ENCODE data around the gene SYNRG. TPM values are rescaled to one million over a fixed set of nuclear protein-coding genes. Genes with fewer than 3 reads are reported as not detected.

Gene SYNRG
- total and polyA plus RNA-seq, 2 of the 13 experiments (the other 11 are each of a cell fraction or from before 2014, with no cell fraction given), result 7.3 to 8.7 TPM

DNA sequence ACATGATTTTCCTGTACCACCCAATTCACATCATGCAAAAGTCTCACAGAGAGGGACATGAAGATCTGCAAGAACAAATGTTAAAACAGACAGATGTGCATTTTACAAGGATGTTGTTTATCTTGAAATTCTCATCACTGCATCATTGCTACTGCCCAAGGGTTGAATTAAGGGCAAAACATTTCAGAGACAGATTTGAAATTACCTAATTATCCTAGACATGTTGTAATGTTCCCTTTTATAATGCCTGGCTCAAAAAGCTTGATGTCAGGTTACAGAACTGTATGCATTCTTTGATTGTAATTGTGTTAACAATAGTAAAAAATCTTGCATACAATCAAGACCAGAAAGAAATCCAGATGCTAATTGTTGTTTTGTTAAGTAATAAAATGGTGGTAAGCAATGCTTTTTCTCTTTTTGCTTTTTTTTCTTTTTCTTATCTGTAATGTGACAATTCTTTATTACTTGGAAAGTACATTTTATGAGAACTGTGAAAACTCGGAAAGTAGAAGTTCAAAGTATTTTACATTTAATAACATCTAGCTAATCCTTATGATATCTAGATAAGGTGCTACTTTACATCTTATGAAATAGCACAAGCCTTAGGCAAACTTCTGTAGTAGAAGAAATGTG is 123.2 kb downstream of the SYNRG start:
- ATAC-seq (no peak), FAIRE-seq (no peak), DNase-seq (ENCODE audit: low spot score) (no peak)
- Histone ChIP-seq H3K9ac (ENCODE audit: insufficient read depth, low read depth, low read length) (no peak overlapping the region), H3K4me3 (replicated peaks in 1 of 3; ENCODE audit: insufficient read depth in 1 of 3, low read depth in 2 of 3, low read length in 3 of 3) (no peak overlapping the region), H3K9me3 (ENCODE audit: low read length) (no peaks in the 10 kb centered on the region), H4K20me1 (ENCODE audit: insufficient read depth, low read length) (no peaks in the 10 kb centered on the region), H3K27ac (ENCODE audit: extremely low read length, insufficient read depth, low read length) (no peak overlapping the region), H3K79me2 (ENCODE audit: insufficient read depth, low read length) (peaks cover 10% of the 10 kb centered on the region), H3K27me3 (ENCODE audit: control insufficient read depth in 1 of 2, insufficient read depth in 2 of 2, low read length in 2 of 2) (no peaks in the 10 kb centered on the region; a peak in 1 of 5 replicates), H3K4me1 (ENCODE audit: insufficient read depth, low read length) (peaks cover 50% of the 10 kb centered on the region), H3K36me3 (replicated peaks in 1 of 2; ENCODE audit: control insufficient read depth in 1 of 2, insufficient read depth in 2 of 2, low read length in 2 of 2) (no peaks in the 10 kb centered on the region), H3K4me2 (ENCODE audit: low read depth, low read length) (no peak overlapping the region), H2AFZ (ENCODE audit: low read length) (no peak overlapping the region)
- BruUV-seq (replicated peaks), result no TSS peak
- ChIA-PET POLR2A (interaction anchor here (0.7 kb wide), 1 partner anchor 189 kb away, joined by 5 read pairs; no protein-coding TSS in a partner anchor), CTCF (ENCODE audit: low intra/inter-chr PET ratio, low total read pairs) (no interaction called here)
- intact Hi-C loops (cut with micrococcal nuclease; ENCODE audit: unreplicated experiment) (no loop called here), in situ Hi-C loops (cut with HindIII; ENCODE audit: extremely low pct_ligation_motif_present, low pct_unique_long_range_greater_than_20kb) (no loop called here)
- TF ChIP-seq TOE1 (CRISPR knock-in tag; IDR thresholded peaks at IDR 0.05) (no peak), ZNF354B (CRISPR knock-in tag; IDR thresholded peaks at IDR 0.05) (no peak), MEIS1 (CRISPR knock-in tag; IDR thresholded peaks at IDR 0.05; ENCODE audit: borderline replicate concordance) (no peak), MYC (CRISPR knock-in tag; IDR thresholded peaks at IDR 0.05; ENCODE audit: borderline replicate concordance) (no peak), ZNF296 (CRISPR knock-in tag; conservative IDR thresholded peaks at IDR 0.05) (no peak), ATAD3A (CRISPR knock-in tag; IDR thresholded peaks at IDR 0.05) (no peak), ZNF225 (CRISPR knock-in tag; IDR thresholded peaks at IDR 0.05) (no peak), ZNF614 (CRISPR knock-in tag; IDR thresholded peaks at IDR 0.05; ENCODE audit: borderline replicate concordance) (no peak), ZNF572 (CRISPR knock-in tag; IDR thresholded peaks at IDR 0.05) (no peak), TCF7 (IDR thresholded peaks at IDR 0.05; ENCODE audit: low read depth) (no peak), ZNF350 (CRISPR knock-in tag; IDR thresholded peaks at IDR 0.05; ENCODE audit: borderline replicate concordance, low read depth) (no peak), RFXANK (CRISPR knock-in tag; IDR thresholded peaks at IDR 0.05) (no peak), ZNF556 (CRISPR knock-in tag; IDR thresholded peaks at IDR 0.05; ENCODE audit: borderline replicate concordance) (no peak), ZSCAN31 (CRISPR knock-in tag; IDR thresholded peaks at IDR 0.05; ENCODE audit: low read depth) (no peak), ZSCAN25 (CRISPR knock-in tag; IDR thresholded peaks at IDR 0.05) (no peak), ZNF207 (IDR thresholded peaks at IDR 0.05; ENCODE audit: borderline replicate concordance) (no peak)
- TF ChIP-seq, protein P1, sequence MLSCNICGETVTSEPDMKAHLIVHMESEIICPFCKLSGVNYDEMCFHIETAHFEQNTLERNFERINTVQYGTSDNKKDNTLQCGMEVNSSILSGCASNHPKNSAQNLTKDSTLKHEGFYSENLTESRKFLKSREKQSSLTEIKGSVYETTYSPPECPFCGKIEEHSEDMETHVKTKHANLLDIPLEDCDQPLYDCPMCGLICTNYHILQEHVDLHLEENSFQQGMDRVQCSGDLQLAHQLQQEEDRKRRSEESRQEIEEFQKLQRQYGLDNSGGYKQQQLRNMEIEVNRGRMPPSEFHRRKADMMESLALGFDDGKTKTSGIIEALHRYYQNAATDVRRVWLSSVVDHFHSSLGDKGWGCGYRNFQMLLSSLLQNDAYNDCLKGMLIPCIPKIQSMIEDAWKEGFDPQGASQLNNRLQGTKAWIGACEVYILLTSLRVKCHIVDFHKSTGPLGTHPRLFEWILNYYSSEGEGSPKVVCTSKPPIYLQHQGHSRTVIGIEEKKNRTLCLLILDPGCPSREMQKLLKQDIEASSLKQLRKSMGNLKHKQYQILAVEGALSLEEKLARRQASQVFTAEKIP (CRISPR knock-in tag; IDR thresholded peaks at IDR 0.05; ENCODE audit: borderline replicate concordance), result no peak
- TF ChIP-seq, protein P2, sequence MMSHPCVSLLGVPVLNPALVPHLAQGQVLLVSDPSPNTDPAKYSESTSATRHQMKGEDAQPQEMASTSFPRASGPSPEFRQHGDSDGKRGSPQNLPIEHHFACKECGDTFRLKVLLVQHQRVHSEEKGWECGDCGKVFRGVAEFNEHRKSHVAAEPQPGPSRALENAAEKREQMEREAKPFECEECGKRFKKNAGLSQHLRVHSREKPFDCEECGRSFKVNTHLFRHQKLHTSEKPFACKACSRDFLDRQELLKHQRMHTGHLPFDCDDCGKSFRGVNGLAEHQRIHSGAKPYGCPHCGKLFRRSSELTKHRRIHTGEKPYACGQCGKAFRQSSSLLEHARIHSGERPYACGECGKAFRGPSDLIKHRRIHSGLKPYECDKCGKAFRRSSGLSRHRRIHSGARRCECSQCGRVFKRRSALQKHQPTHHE (CRISPR knock-in tag; IDR thresholded peaks at IDR 0.05; ENCODE audit: borderline replicate concordance), result no peak
- TF ChIP-seq, protein P3, sequence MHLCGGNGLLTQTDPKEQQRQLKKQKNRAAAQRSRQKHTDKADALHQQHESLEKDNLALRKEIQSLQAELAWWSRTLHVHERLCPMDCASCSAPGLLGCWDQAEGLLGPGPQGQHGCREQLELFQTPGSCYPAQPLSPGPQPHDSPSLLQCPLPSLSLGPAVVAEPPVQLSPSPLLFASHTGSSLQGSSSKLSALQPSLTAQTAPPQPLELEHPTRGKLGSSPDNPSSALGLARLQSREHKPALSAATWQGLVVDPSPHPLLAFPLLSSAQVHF (CRISPR knock-in tag; IDR thresholded peaks at IDR 0.05), result no peak
- TF ChIP-seq, protein P4, sequence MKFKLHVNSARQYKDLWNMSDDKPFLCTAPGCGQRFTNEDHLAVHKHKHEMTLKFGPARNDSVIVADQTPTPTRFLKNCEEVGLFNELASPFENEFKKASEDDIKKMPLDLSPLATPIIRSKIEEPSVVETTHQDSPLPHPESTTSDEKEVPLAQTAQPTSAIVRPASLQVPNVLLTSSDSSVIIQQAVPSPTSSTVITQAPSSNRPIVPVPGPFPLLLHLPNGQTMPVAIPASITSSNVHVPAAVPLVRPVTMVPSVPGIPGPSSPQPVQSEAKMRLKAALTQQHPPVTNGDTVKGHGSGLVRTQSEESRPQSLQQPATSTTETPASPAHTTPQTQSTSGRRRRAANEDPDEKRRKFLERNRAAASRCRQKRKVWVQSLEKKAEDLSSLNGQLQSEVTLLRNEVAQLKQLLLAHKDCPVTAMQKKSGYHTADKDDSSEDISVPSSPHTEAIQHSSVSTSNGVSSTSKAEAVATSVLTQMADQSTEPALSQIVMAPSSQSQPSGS (CRISPR knock-in tag; IDR thresholded peaks at IDR 0.05), result no peak
- WGBS (ENCODE audit: low lambda C conversion rate), result 95% methylated on average over 1 of the region's 1 CpG

Measured in HepG2 (cell line).